LoVo (cell line): ENCODE measurements around the gene ATAD1.
"Not testable (repeated sequence)": the region's sequence is repeated elsewhere in the genome, so short reads cannot be mapped to it uniquely, and the experiment has no call there.

ENCODE experiments used
- DNase-seq: peaks from one replicate; pipeline ENCODE4 v3.0.0-alpha.2; 2016; ENCODE audit warnings: low spot score

The ATAD1 gene

GRCh38 chr10:87803328-87803727 lies 14.7 kb downstream of the ATAD1 start:
- no peak for DNase-seq

- DNase-seq, result not testable (repeated sequence)
Measured at GRCh38 chr10:87801813-87802435, 16.1 kb downstream of the ATAD1 start.

GRCh38 chr10:87799860-87800259 lies 18.2 kb downstream of the ATAD1 start:
- no peak for DNase-seq

- DNase-seq, result no peak
Measured at GRCh38 chr10:87798082-87798481, 19.9 kb downstream of the ATAD1 start.

GRCh38 chr10:87794285-87794684 lies 23.7 kb downstream of the ATAD1 start:
- no peak for DNase-seq

- DNase-seq, result no peak
Measured at GRCh38 chr10:87790185-87790584, 27.8 kb downstream of the ATAD1 start.

GRCh38 chr10:87786421-87786820 lies 31.6 kb downstream of the ATAD1 start:
- DNase-seq, result no peak

- DNase-seq, result no peak
Measured at GRCh38 chr10:87782721-87783120, 35.3 kb downstream of the ATAD1 start.

GRCh38 chr10:87781545-87781944 lies 36.5 kb downstream of the ATAD1 start:
- DNase-seq, result no peak

- no peak for DNase-seq
Measured at GRCh38 chr10:87776328-87776727, 41.7 kb downstream of the ATAD1 start.

GRCh38 chr10:87775766-87776165 lies 42.3 kb downstream of the ATAD1 start:
- no peak for DNase-seq

GRCh38 chr10:87771871-87772500 lies 46.0 kb downstream of the ATAD1 start:
- DNase-seq, result peak; percentile 41

- no peak for DNase-seq
Measured at GRCh38 chr10:87767253-87767652, 50.8 kb downstream of the ATAD1 start.

GRCh38 chr10:87765666-87766376 lies 52.2 kb downstream of the ATAD1 start:
- no peak for DNase-seq

- DNase-seq, result no peak
Measured at GRCh38 chr10:87764072-87764934, 53.7 kb downstream of the ATAD1 start.

GRCh38 chr10:87763086-87763861 lies 54.8 kb downstream of the ATAD1 start:
- no peak for DNase-seq

GRCh38 chr10:87761892-87762291 lies 56.1 kb downstream of the ATAD1 start:
- DNase-seq, result peak; percentile 34

- DNase-seq, result no peak
Measured at GRCh38 chr10:87761153-87761552, 56.9 kb downstream of the ATAD1 start.

GRCh38 chr10:87760195-87760905 lies 57.7 kb downstream of the ATAD1 start:
- DNase-seq, result no peak

- DNase-seq, result no peak
Measured at GRCh38 chr10:87759551-87759950, 58.5 kb downstream of the ATAD1 start.

- DNase-seq, result no peak
Measured at GRCh38 chr10:87757685-87758084, 60.3 kb downstream of the ATAD1 start.
